ENCODE data around the gene SIGLEC1.

SIGLEC1 gene

DNA sequence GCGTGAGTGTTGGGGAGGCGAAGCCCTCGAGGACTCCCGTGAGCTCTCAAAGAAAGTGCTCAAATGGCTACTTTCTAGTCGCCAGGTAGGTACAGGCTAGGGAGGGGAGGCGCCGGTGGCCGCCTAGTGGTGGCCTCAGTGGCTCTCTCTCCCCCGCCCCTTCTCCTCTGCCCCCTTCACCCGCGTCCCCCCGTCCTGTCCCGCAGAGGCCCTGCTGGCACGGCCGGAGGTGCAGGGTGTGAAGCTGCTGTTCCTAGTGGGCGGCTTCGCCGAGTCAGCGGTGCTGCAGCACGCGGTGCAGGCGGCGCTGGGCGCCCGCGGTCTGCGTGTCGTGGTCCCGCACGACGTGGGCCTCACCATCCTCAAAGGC lies 38.9 kb upstream of the SIGLEC1 start:
- H3K27me3 ChIP-seq (ENCODE audit: low read depth) = no peaks in the 10 kb centered on the region
- no peaks in the 10 kb centered on the region; the same call in none of the 2 replicates for H3K36me3 ChIP-seq (replicated peaks)
- in situ Hi-C loops (cut with MboI; ENCODE audit: low sequenced_read_pairs) = no loop called here
- DNase-seq (ENCODE audit: low spot score in 2 of 2) = no peak
- no peaks in the 10 kb centered on the region for H3K9me3 ChIP-seq
- no peak overlapping the region for H3K4me3 ChIP-seq
- no peaks in the 10 kb centered on the region for H3K4me1 ChIP-seq

DNA sequence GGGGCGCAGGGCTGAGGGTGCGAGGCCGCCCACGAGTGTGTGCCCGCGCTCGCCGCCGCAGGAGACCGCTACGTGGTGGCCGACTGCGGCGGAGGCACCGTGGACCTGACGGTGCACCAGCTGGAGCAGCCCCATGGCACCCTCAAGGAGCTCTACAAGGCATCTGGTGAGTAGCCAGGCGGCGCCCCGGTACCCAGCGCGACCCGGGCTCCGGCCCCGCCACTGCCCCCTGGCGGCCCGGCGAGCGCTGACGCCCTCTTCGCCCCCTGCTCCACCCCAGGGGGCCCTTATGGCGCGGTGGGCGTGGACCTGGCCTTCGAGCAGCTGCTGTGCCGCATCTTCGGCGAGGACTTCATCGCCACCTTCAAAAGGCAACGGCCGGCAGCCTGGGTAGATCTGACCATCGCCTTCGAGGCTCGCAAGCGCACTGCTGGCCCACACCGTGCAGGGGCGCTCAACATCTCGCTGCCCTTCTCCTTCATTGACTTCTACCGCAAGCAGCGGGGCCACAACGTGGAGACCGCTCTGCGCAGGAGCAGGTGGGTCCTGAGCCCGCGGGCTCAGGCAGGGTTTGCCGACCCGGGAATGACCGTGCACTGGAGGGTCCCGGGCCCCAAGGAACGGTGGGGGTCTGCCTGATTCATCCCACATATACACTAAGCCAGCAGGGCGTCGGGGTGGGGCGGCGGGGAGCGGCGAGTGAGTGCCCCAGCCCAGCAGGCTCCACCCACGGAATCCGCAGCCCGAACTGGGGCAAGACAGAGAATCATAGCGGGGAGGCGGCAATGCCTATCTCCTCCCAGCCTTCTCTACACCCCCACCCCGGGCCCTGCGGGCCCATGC lies 37.5 kb upstream of the SIGLEC1 start:
- Histone ChIP-seq H3K27me3 (ENCODE audit: low read depth) (no peaks in the 10 kb centered on the region), H3K4me1 (no peaks in the 10 kb centered on the region), H3K36me3 (replicated peaks) (no peaks in the 10 kb centered on the region), H3K4me3 (no peak overlapping the region), H3K9me3 (no peaks in the 10 kb centered on the region)
- no peak for DNase-seq (ENCODE audit: low spot score in 2 of 2)
- in situ Hi-C loops (cut with MboI; ENCODE audit: low sequenced_read_pairs) = no loop called here

DNA sequence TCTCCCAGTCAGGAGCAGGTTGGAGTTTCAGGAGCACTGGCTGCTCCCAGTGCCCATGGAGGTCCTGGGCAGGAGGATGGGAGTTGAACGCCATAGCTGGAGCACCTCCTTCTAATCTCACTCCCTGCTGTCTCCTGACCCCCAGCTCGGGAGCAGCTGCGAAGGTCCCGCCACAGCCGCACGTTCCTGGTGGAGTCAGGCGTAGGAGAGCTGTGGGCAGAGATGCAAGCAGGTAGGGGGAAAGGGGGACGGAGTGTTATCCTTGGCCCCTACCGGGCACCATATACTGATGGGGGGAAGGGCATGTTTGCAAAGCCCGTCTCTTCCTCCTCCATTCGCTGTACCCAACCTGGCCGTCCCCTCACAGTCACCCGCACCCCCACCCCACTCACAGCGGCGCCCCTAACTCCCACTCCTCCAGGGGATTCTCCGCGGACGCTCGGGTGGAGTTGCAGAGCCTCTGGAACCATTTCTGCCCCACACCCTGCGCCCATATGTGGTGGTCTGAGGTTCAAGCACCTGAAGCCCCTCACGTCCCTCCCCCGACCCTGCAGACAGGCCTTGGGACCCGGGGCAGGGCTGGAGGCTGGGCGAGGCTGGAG lies 36.8 kb upstream of the SIGLEC1 start:
- no peak overlapping the region for H3K4me3 ChIP-seq
- no peaks in the 10 kb centered on the region for H3K36me3 ChIP-seq (replicated peaks)
- H3K9me3 ChIP-seq = peaks cover 3% of the 10 kb centered on the region; the same call in 1 of the 2 replicates
- no peaks in the 10 kb centered on the region for H3K27me3 ChIP-seq (ENCODE audit: low read depth)
- H3K4me1 ChIP-seq = peaks cover 6% of the 10 kb centered on the region
- in situ Hi-C loops (cut with MboI; ENCODE audit: low sequenced_read_pairs) = no loop called here
- no peak for DNase-seq (ENCODE audit: low spot score in 2 of 2)

DNA sequence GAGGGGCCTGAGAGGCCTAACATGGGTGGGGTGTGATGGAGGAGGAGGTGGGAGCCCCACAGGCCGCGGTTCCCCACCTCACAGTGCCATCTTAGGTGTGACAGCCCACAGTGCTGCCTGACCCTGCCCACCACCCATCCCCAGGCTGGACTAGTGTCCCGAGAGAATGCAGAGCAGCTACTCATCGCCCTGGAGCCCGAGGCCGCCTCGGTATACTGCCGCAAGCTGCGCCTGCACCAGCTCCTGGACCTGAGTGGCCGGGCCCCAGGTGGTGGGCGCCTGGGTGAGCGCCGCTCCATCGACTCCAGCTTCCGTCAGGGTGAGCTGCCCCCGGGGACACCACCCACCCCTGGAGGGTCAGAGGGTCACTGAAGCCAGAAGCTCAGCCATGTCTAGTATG lies 35.7 kb upstream of the SIGLEC1 start:
- Histone ChIP-seq H3K4me1 (peaks cover 6% of the 10 kb centered on the region), H3K36me3 (replicated peaks) (no peaks in the 10 kb centered on the region), H3K4me3 (no peak overlapping the region), H3K27me3 (ENCODE audit: low read depth) (no peaks in the 10 kb centered on the region), H3K9me3 (peaks cover 3% of the 10 kb centered on the region; the same call in 1 of the 2 replicates)
- DNase-seq (ENCODE audit: low spot score in 2 of 2) = no peak
- in situ Hi-C loops (cut with MboI; ENCODE audit: low sequenced_read_pairs) = no loop called here

DNA sequence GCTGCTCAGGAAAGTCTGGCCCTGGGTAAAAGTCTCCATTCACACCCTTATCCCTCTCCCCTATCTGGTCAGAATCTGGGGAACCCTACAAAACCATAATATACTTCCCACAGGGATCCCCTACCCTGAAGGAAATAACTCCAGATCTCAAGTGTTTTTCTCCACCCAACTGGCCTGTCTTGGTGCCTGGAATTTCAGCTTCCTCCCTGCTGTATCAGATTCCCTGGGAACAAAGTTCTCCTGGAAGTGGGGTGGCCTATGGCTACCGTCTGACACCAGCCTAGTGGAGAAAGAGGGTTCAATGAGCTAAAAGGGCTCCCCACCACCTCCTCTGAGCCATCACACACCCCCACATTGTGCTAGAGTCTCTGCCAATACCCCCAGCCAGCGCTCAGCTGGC lies 35.1 kb upstream of the SIGLEC1 start:
- in situ Hi-C loops (cut with MboI; ENCODE audit: low sequenced_read_pairs) = no loop called here
- H3K36me3 ChIP-seq (replicated peaks) = no peaks in the 10 kb centered on the region
- no peak overlapping the region for H3K4me3 ChIP-seq
- H3K9me3 ChIP-seq = peaks cover 3% of the 10 kb centered on the region; the same call in 1 of the 2 replicates
- no peak for DNase-seq (ENCODE audit: low spot score in 2 of 2)
- no peaks in the 10 kb centered on the region for H3K27me3 ChIP-seq (ENCODE audit: low read depth)
- peaks cover 6% of the 10 kb centered on the region for H3K4me1 ChIP-seq

DNA sequence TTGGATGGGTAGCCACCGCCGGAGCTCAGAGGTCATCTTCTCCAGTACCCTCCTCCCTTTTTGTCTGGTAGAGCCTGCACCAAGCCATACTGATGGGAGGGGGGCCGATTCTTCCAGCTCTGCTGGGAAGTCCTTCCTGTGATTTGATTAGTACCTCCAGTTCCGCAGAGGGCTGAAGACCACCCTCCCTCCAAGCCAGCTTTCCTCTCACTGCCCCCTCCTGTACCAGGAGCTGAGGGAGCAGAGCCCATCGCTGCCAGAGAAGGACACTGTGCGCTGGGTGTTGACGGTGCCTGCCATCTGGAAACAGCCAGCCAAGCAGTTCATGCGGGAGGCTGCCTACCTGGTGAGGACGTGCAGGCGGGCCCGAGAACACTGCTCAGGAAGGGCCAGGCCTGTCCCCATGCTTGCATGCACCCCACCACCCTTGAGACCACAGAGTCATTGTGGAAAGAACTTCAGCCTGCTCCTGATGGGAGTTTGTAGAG lies 33.3 kb upstream of the SIGLEC1 start:
- Histone ChIP-seq H3K27me3 (ENCODE audit: low read depth) (no peaks in the 10 kb centered on the region), H3K4me3 (no peak overlapping the region)
- in situ Hi-C loops (cut with MboI; ENCODE audit: low sequenced_read_pairs) = no loop called here

DNA sequence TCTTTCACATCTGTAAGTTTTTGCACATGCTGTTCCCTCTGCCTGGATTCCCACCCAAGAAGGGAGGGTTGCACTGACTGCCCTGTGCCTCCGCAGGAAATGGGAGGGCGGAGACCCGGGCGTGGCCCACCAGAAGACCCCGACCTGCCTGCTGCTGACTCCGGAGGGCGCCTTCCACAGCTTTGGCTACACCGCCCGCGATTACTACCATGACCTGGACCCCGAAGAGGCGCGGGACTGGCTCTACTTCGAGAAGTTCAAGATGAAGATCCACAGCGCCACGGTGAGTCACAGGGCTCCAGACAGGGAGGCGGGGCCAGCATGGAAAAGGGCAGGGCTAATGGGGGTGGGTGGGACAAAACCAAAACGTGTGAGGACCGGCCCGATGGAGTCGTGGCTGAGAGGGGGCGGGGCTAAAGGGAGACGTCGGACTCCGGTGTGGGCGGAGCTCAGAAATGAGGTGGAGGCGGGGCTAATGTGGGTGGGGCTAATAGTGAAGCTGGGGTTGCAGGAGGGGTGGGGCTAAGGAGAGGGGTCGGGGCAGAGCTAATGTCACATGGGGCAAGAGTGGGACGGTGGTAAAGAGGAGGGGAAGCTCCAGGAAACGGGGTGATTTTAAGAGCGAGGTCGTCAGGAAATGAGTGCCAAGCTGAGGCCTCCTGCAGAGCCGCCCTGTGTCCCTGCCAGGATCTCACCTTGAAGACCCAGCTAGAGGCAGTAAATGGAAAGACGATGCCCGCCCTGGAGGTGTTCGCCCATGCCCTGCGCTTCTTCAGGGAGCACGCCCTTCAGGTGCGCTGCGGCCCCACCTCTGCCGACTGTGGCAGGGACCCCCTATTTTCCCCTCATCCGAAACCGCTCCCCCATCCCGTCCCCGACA lies 32.6 kb upstream of the SIGLEC1 start:
- Histone ChIP-seq H3K27me3 (ENCODE audit: low read depth) (no peaks in the 10 kb centered on the region), H3K9me3 (peaks cover 3% of the 10 kb centered on the region; the same call in 1 of the 2 replicates), H3K4me1 (peaks cover 6% of the 10 kb centered on the region), H3K4me3 (peak overlapping the region; percentile 36), H3K36me3 (replicated peaks) (no peaks in the 10 kb centered on the region)
- in situ Hi-C loops (cut with MboI; ENCODE audit: low sequenced_read_pairs) = no loop called here
- peak; percentile 80 to 97 for DNase-seq (ENCODE audit: low spot score in 2 of 2)

More for the DNA sequence above, 33.3 kb upstream of the SIGLEC1 start:
- no peak for DNase-seq (ENCODE audit: low spot score in 2 of 2)
- Histone ChIP-seq H3K9me3 (peaks cover 3% of the 10 kb centered on the region; the same call in 1 of the 2 replicates), H3K36me3 (replicated peaks) (no peaks in the 10 kb centered on the region), H3K4me1 (peaks cover 6% of the 10 kb centered on the region)

DNA sequence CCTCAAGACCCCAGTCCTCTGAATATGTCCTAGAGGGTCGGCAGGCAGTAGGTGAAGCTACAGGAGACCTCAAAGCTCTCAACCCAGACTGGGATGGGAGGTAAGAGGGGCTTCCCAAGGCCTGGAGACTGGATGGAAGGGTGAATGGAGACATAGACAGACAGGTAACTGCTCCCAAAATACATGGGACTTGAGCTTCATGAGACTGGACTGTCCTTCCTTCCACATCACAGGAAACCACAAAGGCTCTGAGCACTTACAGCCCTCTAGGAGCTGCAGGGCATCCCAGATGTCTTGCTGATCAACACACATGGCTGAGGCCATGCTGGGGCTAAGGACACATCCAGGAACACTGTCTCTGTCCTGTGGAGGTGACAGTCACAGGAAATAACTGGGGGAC lies 31.6 kb upstream of the SIGLEC1 start:
- no peak for DNase-seq (ENCODE audit: low spot score in 2 of 2)
- Histone ChIP-seq H3K4me3 (no peak overlapping the region), H3K36me3 (replicated peaks) (no peaks in the 10 kb centered on the region), H3K9me3 (peaks cover 3% of the 10 kb centered on the region; the same call in 1 of the 2 replicates), H3K4me1 (peaks cover 6% of the 10 kb centered on the region), H3K27me3 (ENCODE audit: low read depth) (no peaks in the 10 kb centered on the region)
- in situ Hi-C loops (cut with MboI; ENCODE audit: low sequenced_read_pairs) = no loop called here

DNA sequence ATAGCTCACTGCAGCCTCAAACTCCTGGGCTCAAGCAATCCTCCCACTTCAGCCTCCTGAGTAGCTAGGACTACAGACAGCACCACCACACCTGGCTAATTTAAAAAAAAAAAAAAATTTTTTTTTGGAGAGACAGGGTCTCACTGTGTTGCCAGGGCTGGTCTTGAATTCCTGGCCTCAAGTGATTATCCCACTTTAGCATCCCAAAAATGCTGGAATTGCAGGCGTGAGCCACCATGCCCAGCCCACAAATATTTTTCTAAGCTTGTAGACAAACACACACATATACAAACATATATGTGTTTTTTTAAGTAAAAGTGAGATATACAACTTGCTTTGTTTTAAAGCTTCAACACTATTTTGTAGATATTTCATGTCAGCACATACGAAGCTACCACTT lies 30.9 kb upstream of the SIGLEC1 start:
- Histone ChIP-seq H3K4me3 (no peak overlapping the region), H3K27me3 (ENCODE audit: low read depth) (no peaks in the 10 kb centered on the region), H3K36me3 (replicated peaks) (no peaks in the 10 kb centered on the region), H3K9me3 (peaks cover 3% of the 10 kb centered on the region; the same call in 1 of the 2 replicates), H3K4me1 (peaks cover 6% of the 10 kb centered on the region)
- in situ Hi-C loops (cut with MboI; ENCODE audit: low sequenced_read_pairs) = no loop called here
- no peak for DNase-seq (ENCODE audit: low spot score in 2 of 2)

DNA sequence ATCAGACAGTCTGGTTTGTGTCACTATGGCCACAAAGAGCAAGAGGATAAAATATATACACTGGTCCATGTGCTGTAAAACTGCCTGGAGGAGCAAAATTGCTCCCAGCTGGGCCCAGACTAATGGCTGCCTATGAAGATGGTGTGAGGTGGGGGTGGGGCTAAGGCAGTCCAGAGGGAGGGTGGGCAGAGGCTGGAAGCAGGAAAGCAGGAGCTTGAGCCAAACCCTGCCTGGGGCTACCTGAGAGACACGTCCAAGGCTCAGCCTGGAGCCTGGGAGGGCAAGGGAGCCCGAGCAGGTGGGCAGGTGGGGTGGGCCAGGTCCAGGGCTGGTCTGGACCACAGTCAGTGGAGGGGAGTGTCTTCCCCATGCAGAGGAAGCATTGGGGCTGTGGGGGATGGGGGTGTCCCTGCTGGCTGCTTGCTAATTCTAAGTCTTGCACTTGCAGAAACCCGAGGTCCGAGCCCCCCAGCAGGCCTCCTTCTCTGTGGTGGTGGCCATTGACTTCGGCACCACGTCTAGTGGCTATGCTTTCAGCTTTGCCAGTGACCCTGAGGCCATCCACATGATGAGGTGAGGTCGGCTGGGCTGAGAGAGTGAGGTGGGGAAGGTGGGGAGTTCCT lies 29.5 kb upstream of the SIGLEC1 start:
- in situ Hi-C loops (cut with MboI; ENCODE audit: low sequenced_read_pairs) = no loop called here
- no peak overlapping the region for H3K4me3 ChIP-seq
- H3K9me3 ChIP-seq = peaks cover 3% of the 10 kb centered on the region; the same call in 1 of the 2 replicates
- H3K27me3 ChIP-seq (ENCODE audit: low read depth) = no peaks in the 10 kb centered on the region
- no peak for DNase-seq (ENCODE audit: low spot score in 2 of 2)
- peaks cover 6% of the 10 kb centered on the region for H3K4me1 ChIP-seq
- no peaks in the 10 kb centered on the region for H3K36me3 ChIP-seq (replicated peaks)

DNA sequence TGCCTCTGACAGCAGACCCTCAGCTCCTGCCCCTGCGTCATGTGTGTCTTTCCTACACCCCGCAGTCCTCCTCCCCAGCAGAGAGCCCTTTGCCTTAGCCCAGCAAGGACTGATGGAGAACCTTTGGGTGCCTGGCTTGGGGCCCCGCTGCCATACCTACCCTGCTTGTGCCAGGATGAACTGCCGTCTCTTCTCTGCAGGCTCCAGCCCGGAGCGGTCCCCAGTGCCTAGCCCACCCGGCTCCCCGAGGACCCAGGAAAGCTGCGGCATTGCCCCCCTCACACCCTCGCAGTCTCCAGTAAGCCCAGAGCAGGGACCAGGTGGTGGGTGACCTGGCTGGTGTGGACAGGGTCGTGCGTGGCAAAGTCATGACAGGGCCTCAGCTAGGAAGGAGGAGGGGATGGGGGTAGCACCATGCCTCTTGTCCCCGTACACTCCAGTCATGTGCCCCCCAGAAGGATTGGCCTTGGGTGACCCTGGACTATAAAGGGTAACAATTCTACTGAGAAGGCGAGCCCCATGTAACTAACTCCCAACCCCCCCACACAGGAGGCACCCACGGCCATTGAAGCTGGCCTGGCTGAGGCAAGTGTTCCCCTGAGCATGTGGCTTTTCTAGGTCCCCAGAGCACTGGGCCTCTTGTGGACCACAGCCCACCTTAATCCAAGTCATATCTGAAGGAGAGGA lies 28.4 kb upstream of the SIGLEC1 start:
- peaks cover 6% of the 10 kb centered on the region for H3K4me1 ChIP-seq
- H3K9me3 ChIP-seq = peaks cover 3% of the 10 kb centered on the region; the same call in 1 of the 2 replicates
- no peaks in the 10 kb centered on the region for H3K36me3 ChIP-seq (replicated peaks)
- no peak for DNase-seq (ENCODE audit: low spot score in 2 of 2)
- no peak overlapping the region for H3K4me3 ChIP-seq
- in situ Hi-C loops (cut with MboI; ENCODE audit: low sequenced_read_pairs) = no loop called here
- no peaks in the 10 kb centered on the region for H3K27me3 ChIP-seq (ENCODE audit: low read depth)

DNA sequence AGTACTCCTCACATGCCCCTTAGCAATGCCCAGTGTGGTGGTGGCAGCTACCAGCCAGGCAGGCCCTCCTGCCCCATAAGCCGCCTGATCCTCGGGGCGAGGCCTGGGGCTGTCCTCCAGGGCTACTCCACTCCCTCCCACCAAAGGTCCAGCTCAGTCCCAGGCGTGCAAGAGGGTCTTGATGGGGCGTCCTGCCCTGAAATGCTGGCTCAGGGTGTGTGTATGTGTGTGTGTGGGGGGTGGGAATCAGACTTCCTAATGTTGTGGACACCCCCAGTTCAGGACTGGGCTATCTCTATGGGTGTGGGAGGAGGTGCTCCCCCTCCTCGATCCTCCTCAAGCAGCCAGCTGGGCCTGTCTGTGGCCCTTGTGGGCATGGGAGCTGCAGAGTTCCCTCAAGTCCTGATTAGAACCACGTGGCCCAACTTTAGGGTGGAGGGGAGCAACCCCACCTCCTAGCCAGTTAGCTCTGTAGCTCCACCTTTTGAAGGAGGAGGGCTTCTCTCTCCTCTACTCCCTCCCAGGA lies 27.6 kb upstream of the SIGLEC1 start:
- Histone ChIP-seq H3K4me1 (peaks cover 6% of the 10 kb centered on the region), H3K9me3 (peaks cover 3% of the 10 kb centered on the region; the same call in 1 of the 2 replicates), H3K27me3 (ENCODE audit: low read depth) (no peaks in the 10 kb centered on the region), H3K4me3 (no peak overlapping the region), H3K36me3 (replicated peaks) (no peaks in the 10 kb centered on the region)
- no peak for DNase-seq (ENCODE audit: low spot score in 2 of 2)
- in situ Hi-C loops (cut with MboI; ENCODE audit: low sequenced_read_pairs) = no loop called here

All from HAP-1 (cell line).